Activated naive CD4-positive, alpha-beta T cell treated with anti-CD3 and anti-CD28 coated beads, Interleukin-2, amount 10 ng/mL, durations not matched to agents 7 days and 5 days (primary cell): ENCODE results near the gene ERBB2.
A peak's percentile ranks its signal among the peaks of the same experiment; 100 is the strongest.

Experiments used
- CTCF ChIA-PET: fragments of 350-600 bp; sonication (Branson Sonifier 250); formaldehyde crosslinking; loops from one replicate; lab custom pipeline; 2021; ENCODE audit warnings: antibody characterized with exemption; lab: Charles Lee
- DNase-seq: peaks from one replicate; pipeline ENCODE4 v3.0.0-alpha.2; 2020
- H3K27ac Mint-ChIP-seq: one replicate; pipeline ENCODE4 v1.8.0; 2021; ENCODE audit warnings: mild to moderate bottlenecking, moderate library complexity, mixed read lengths
- H3K27me3 Mint-ChIP-seq: one replicate; pipeline ENCODE4 v1.8.0; 2021; ENCODE audit warnings: mild to moderate bottlenecking, mixed read lengths
- H3K36me3 Mint-ChIP-seq: one replicate; pipeline ENCODE4 v1.8.0; 2021; ENCODE audit warnings: mixed read lengths
- H3K4me1 Mint-ChIP-seq: one replicate; pipeline ENCODE4 v1.8.0; 2021; ENCODE audit warnings: mixed read lengths
- H3K4me3 Mint-ChIP-seq: one replicate; pipeline ENCODE4 v1.8.0; 2021; ENCODE audit warnings: mild to moderate bottlenecking, moderate library complexity, mixed read lengths
- H3K9me3 Mint-ChIP-seq: one replicate; pipeline ENCODE4 v1.8.0; 2021; ENCODE audit warnings: mixed read lengths

The ERBB2 gene

DNA sequence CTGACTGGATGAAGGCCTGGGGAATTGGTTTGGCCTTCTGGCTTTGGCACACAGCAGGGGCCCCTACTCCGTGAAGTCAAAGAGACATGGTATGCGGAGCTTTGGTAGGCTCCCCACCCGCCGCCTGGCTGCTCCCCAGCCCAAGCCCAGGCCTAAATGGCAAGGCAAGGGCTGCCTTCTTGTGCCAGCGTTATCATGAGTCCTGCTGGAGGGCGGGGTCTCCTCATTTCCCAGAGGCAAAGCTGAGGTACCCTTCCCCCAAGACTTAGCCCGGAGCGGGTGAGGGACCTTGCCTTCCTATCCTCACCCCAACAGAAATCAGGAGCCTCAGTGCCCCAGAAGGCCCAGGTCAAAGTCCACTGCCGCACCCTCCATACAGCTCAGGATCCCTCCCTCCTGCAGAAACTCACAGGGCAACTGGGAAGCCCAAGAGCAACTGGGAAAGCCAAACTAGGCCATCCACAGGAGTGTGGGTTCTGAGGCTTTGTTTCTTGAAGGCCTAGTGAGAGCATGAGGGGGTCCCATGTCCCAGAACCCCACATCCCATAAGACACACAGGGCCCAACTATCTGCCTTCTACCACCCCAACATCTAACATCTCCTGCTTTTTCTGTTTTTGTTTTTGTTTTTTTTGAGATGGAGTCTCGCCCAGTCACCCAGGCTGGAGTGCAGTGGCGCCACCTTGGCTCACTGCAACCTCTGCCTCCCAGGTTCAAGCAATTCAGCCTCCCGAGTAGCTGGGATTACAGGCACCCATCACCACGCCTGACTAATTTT lies 21.3 kb upstream of the ERBB2 start:
- Mint-ChIP-seq H3K36me3 (peaks cover 31% of the 10 kb centered on the region), H3K4me3 (no peak overlapping the region), H3K9me3 (no peaks in the 10 kb centered on the region), H3K4me1 (peaks cover 60% of the 10 kb centered on the region), H3K27me3 (peaks cover 4% of the 10 kb centered on the region), H3K27ac (peak overlapping the region; percentile 88)
- DNase-seq: no peak
- CTCF ChIA-PET: interaction anchor here (1.2 to 2.3 kb wide), 6 partner anchors 9 to 57 kb away, joined by 3 to 9 read pairs (median 8); partner anchors contain the start of genes MIEN1, PGAP3 and TCAP

DNA sequence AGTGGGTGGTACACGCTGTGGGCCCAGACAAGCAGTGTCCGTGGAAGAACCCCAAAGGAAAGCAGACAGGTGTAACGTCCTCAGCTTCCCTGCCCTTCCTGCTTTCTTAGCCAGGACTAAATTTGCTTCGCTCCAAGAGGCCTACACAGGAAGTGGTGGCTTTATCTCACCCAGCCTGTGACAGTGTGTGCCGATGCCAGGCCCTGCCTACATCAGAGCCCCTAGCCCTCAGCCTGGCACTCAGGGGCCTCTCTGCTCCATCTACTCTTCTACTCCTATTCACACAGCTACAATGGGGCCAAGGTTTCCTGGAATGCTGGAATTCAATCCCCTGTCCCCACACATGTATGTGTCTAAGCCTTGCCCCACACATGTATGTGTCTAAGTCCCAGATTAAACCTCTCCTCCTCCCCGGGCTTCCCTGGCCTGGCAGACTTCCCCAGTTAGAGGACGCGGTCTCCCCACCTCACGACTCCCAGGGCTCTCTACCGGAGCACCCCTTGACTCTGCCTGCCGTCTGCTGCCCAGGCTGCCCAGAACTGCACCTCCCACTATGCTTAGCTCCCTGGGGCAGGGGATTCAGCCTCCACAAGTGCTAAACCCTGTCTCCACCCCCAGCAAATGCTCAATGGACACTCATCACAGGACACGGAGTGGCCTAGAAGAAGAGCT lies 20.2 kb upstream of the ERBB2 start:
- peaks cover 60% of the 10 kb centered on the region for H3K4me1 Mint-ChIP-seq
- peak; percentile 63 for DNase-seq
- CTCF ChIA-PET: interaction anchor here (0.7 to 3.7 kb wide), 9 partner anchors 8 to 58 kb away, joined by 3 to 14 read pairs (median 8); partner anchors contain the start of genes MIEN1, PGAP3 and TCAP
- no peaks in the 10 kb centered on the region for H3K9me3 Mint-ChIP-seq
- H3K27ac Mint-ChIP-seq: peak overlapping the region; percentile 88
- no peak overlapping the region for H3K4me3 Mint-ChIP-seq
- H3K36me3 Mint-ChIP-seq: peaks cover 37% of the 10 kb centered on the region
- H3K27me3 Mint-ChIP-seq: no peaks in the 10 kb centered on the region

DNA sequence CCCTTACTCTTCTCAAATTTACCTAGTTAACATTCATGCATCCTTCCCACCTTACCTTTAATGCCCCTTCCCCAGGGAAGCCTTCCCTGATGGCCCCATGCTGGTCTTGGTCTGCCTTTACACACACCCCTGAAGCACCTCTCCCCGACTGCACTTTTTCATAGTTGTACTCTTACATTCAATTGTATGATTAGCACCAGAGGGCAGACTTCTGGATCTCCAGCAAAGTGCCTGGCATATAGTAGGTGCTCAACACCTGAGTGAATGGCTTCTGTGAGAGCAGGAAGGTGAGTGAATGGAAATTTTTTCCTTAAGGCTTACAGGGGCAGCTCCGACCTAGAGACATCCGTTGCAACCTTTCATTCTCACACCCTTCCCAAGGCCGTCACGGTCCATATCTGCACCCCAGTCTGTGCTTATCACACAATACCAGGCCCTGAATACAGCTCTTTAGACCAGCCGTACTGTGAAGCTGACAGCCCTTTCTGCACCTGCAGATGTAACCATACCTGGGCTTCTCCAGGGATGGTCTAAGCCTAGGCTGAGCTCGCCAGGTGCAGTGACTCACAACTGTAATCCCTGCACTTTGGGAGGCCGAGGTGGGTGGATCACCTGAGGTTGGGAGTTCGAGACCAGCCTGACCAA lies 16.4 kb upstream of the ERBB2 start:
- CTCF ChIA-PET: interaction anchor here (0.7 kb wide), 1 partner anchor 14 kb away, joined by 3 read pairs; no protein-coding TSS in a partner anchor
- Mint-ChIP-seq H3K9me3 (no peaks in the 10 kb centered on the region), H3K36me3 (peaks cover 43% of the 10 kb centered on the region), H3K27me3 (no peaks in the 10 kb centered on the region), H3K27ac (no peak overlapping the region), H3K4me3 (no peak overlapping the region), H3K4me1 (peaks cover 47% of the 10 kb centered on the region)
- DNase-seq: no peak

- H3K4me1 Mint-ChIP-seq: peaks cover 45% of the 10 kb centered on the region
- H3K9me3 Mint-ChIP-seq: no peaks in the 10 kb centered on the region
- peaks cover 39% of the 10 kb centered on the region for H3K36me3 Mint-ChIP-seq
- no peaks in the 10 kb centered on the region for H3K27me3 Mint-ChIP-seq
- no peak for DNase-seq
- H3K4me3 Mint-ChIP-seq: no peak overlapping the region
- CTCF ChIA-PET: interaction anchor here (0.6 kb wide), 1 partner anchor 296 kb away, joined by 3 read pairs; the partner anchor contains the start of gene PSMD3
- no peak overlapping the region for H3K27ac Mint-ChIP-seq
These were observed 15.3 kb upstream of the ERBB2 start for GRCh38 chr17:39684369-39685192.

GRCh38 chr17:39687101-39687545 lies 12.7 kb upstream of the ERBB2 start:
- Mint-ChIP-seq H3K27me3 (no peaks in the 10 kb centered on the region), H3K27ac (peak overlapping the region; percentile 96), H3K4me1 (peaks cover 31% of the 10 kb centered on the region), H3K9me3 (no peaks in the 10 kb centered on the region), H3K36me3 (peaks cover 30% of the 10 kb centered on the region), H3K4me3 (peak overlapping the region; percentile 95)
- CTCF ChIA-PET: interaction anchor here (2.2 kb wide), 1 partner anchor 65 kb away, joined by 12 read pairs; no protein-coding TSS in a partner anchor
- no peak for DNase-seq

DNA sequence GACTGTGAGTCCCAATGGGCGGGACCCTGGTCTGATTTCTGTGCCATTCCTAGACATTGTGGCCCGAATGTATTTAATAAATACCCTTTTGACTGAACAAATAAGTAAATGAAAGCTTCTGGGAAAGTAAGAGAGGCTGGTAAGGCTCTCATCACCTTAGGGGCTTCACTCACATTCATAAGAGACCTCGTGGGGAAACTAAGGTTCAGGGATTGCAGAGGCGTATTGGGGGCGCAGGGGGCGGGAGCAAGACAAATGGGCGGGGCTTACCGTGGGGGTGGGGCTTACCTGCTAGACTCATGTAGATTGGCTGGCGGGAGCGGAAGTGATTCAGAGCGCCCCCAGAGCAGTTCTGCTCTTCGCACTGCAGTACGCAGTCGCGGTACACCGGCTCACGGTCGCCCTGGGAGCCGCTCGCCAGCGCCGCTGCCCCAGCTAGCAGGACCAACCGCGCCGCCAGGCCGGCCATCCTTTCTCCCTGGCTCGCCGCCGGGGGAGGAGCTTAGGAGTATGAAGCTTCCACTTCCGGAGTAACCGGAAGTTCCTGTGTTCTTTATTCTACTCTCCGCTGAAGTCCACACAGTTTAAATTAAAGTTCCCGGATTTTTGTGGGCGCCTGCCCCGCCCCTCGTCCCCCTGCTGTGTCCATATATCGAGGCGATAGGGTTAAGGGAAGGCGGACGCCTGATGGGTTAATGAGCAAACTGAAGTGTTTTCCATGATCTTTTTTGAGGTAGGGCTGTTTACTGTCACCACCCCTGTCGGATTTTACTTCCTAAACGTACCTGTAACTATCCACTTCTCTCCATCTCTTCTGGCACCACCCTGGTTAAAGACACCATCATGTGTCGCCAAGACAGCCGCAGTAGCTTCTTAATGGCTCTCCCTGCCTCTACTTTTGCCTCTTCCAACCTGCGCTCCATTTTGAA lies 12.1 kb upstream of the ERBB2 start, which contains the start of gene PGAP3:
PGAP3 (minus strand) TSS at position 512 of the 929 bp plus-strand sequence; CDS start at position 469, 43 bp downstream.
- CTCF ChIA-PET: interaction anchor here (0.9 to 2.2 kb wide), 6 partner anchors 8 to 176 kb away, joined by 3 to 12 read pairs (median 3); partner anchors contain the start of genes ERBB2, IKZF3 and PNMT
- H3K4me3 Mint-ChIP-seq: peak within 1 kb of the TSS; percentile 95
- no peaks in the 10 kb centered on the region for H3K27me3 Mint-ChIP-seq
- H3K27ac Mint-ChIP-seq: peak within 1 kb of the TSS; percentile 96
- H3K36me3 Mint-ChIP-seq: peaks cover 27% of the 10 kb centered on the region
- H3K9me3 Mint-ChIP-seq: no peaks in the 10 kb centered on the region
- peak; percentile 85 for DNase-seq
- H3K4me1 Mint-ChIP-seq: peaks cover 31% of the 10 kb centered on the region

GRCh38 chr17:39688475-39688835 lies 11.4 kb upstream of the ERBB2 start:
- peak overlapping the region; percentile 95 for H3K4me3 Mint-ChIP-seq
- H3K4me1 Mint-ChIP-seq: peaks cover 31% of the 10 kb centered on the region
- peak overlapping the region; percentile 96 for H3K27ac Mint-ChIP-seq
- DNase-seq: no peak
- CTCF ChIA-PET: interaction anchor here (0.9 to 2.2 kb wide), 6 partner anchors 9 to 176 kb away, joined by 3 to 12 read pairs (median 3); partner anchors contain the start of genes ERBB2, IKZF3 and PNMT
- H3K36me3 Mint-ChIP-seq: peaks cover 22% of the 10 kb centered on the region
- no peaks in the 10 kb centered on the region for H3K9me3 Mint-ChIP-seq
- no peaks in the 10 kb centered on the region for H3K27me3 Mint-ChIP-seq

GRCh38 chr17:39688945-39689344 lies 10.9 kb upstream of the ERBB2 start:
- peaks cover 31% of the 10 kb centered on the region for H3K4me1 Mint-ChIP-seq
- no peaks in the 10 kb centered on the region for H3K27me3 Mint-ChIP-seq
- CTCF ChIA-PET: interaction anchor here (1.3 to 2.2 kb wide), 3 partner anchors 11 to 67 kb away, joined by 3 to 12 read pairs (median 6); partner anchors contain the start of gene ERBB2
- H3K27ac Mint-ChIP-seq: peak overlapping the region; percentile 96
- H3K36me3 Mint-ChIP-seq: peaks cover 21% of the 10 kb centered on the region
- H3K4me3 Mint-ChIP-seq: peak overlapping the region; percentile 95
- no peak for DNase-seq
- H3K9me3 Mint-ChIP-seq: no peaks in the 10 kb centered on the region

DNA sequence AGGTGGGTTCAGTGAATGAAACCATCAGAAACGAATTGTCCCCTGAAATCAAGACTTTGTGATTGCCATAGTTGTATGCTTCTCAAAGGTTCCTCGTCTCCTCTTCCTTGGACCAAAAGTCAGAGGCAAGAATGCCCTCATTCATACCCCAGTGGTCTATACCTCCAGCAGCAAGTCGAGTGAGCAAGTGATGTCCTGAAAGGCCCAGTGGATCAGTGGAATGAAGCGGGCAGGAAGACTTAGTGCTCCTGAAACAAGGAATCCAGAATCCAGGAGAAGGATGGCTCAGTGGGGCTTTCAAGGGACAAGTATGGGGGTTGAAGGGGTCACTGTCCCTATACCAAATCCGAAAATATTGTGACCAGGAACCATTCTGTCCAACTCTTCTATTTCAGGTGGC lies 5.3 kb upstream of the ERBB2 start:
- H3K27me3 Mint-ChIP-seq: peaks cover 31% of the 10 kb centered on the region
- H3K9me3 Mint-ChIP-seq: no peaks in the 10 kb centered on the region
- H3K36me3 Mint-ChIP-seq: no peaks in the 10 kb centered on the region
- H3K27ac Mint-ChIP-seq: no peak overlapping the region
- DNase-seq: no peak
- no peak overlapping the region for H3K4me3 Mint-ChIP-seq
- H3K4me1 Mint-ChIP-seq: peaks cover 6% of the 10 kb centered on the region
- CTCF ChIA-PET: no interaction called here

DNA sequence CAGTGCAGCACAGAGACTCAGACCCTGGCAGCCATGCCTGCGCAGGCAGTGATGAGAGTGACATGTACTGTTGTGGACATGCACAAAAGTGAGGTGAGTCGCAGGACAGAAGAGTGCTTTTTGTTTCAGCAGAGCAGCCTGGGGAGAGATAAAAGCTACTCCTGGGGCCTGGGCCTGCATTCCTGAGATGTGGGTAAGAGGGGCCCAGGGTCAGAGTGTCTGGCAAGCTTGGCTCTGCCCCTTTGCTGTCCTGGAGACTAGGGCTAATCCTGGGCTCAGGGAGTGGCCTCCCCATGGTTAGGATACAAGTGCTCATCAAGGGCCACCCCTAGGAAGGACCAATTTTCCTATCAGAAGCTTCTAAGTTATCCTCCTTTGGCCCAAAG lies 4.8 kb upstream of the ERBB2 start:
- H3K27me3 Mint-ChIP-seq: peaks cover 36% of the 10 kb centered on the region
- DNase-seq: no peak
- no peaks in the 10 kb centered on the region for H3K36me3 Mint-ChIP-seq
- no peaks in the 10 kb centered on the region for H3K9me3 Mint-ChIP-seq
- H3K4me3 Mint-ChIP-seq: no peak overlapping the region
- no peak overlapping the region for H3K27ac Mint-ChIP-seq
- peaks cover 8% of the 10 kb centered on the region for H3K4me1 Mint-ChIP-seq
- CTCF ChIA-PET: no interaction called here

DNA sequence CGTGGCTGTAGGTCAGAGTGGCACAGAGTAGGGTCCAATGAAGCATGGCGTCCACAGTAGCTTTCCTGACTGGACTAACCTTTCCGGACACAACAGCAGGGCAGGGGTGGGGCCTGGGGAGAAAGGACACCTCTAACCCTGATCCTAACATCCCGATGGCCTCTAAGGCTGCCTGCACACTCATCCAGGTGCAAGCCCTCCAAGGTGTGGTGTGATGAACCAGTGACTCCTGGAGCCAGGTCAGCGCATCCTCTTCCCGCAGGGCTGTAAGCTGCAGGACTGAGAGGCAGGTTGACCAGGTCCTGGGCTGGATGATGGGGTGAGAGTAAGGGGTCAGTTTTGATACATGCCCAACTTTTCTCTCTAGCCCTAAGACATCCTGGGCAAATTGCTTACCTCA lies 3.1 kb upstream of the ERBB2 start:
- Mint-ChIP-seq H3K9me3 (no peaks in the 10 kb centered on the region), H3K4me3 (no peak overlapping the region), H3K27ac (no peak overlapping the region), H3K36me3 (no peaks in the 10 kb centered on the region), H3K27me3 (peaks cover 52% of the 10 kb centered on the region), H3K4me1 (peaks cover 10% of the 10 kb centered on the region)
- CTCF ChIA-PET: interaction anchor here (0.6 to 2.1 kb wide), 3 partner anchors 26 to 73 kb away, joined by 3 to 5 read pairs (median 3); partner anchors contain the start of gene MIEN1
- no peak for DNase-seq

- peaks cover 64% of the 10 kb centered on the region for H3K27me3 Mint-ChIP-seq
- CTCF ChIA-PET: no interaction called here
These were observed 1.9 kb upstream of the ERBB2 start for GRCh38 chr17:39697961-39698360.

More at GRCh38 chr17:39697961-39698360, 1.9 kb upstream of the ERBB2 start:
- DNase-seq: no peak
- no peaks in the 10 kb centered on the region for H3K36me3 Mint-ChIP-seq
- no peak overlapping the region for H3K27ac Mint-ChIP-seq
- no peak overlapping the region for H3K4me3 Mint-ChIP-seq
- peaks cover 10% of the 10 kb centered on the region for H3K4me1 Mint-ChIP-seq
- no peaks in the 10 kb centered on the region for H3K9me3 Mint-ChIP-seq
